Kidney tubule cell (primary cell): ENCODE results near the gene GREB1L.
"Not testable (repeated sequence)": the region's sequence is repeated elsewhere in the genome, so short reads cannot be mapped to it uniquely, and the experiment has no call there.

Experiments used
- DNase-seq: peaks from one replicate; pipeline ENCODE4 v3.0.0-alpha.2; 2018; ENCODE audit warnings: low spot score

Gene GREB1L

DNA sequence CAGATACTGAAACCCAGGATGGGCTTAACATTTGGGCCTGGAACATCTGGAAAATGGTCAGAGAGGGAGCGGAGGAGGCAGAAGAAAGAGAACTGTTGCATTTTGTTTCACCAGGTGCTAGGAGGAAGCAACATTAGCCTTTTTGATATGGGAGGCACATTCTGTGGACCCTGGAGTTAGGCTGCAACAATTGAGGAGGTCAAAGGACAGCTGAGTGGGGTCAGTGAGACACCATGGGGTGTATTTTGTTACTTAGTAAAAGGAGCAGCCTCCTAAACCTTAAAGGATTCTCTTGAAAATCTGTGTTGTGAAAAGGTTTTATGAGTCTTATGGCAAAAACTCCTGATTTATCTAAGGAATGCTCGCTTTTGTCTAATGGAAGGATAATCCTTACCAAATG is 124.9 kb downstream of the GREB1L start:
- no peak for DNase-seq

DNA sequence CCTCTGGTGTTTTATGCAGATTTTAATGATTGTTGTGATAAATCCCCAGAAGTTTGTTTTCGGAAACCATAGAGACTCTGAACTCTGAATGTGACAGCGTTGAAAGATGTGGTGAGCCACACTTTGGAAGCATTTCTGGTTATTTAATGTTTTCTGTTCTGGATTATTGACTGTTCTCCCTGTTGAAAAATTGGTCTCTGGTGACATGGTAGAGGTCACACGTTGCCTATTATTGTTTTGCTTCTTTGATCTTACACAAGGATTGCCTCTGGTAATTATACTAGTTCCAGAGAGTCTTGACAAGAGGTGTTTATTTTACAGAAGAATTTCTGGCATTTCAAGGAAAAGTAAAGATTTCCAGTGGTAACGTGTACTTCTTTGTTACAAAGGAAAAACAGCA is 127.1 kb downstream of the GREB1L start:
- DNase-seq: no peak

DNA sequence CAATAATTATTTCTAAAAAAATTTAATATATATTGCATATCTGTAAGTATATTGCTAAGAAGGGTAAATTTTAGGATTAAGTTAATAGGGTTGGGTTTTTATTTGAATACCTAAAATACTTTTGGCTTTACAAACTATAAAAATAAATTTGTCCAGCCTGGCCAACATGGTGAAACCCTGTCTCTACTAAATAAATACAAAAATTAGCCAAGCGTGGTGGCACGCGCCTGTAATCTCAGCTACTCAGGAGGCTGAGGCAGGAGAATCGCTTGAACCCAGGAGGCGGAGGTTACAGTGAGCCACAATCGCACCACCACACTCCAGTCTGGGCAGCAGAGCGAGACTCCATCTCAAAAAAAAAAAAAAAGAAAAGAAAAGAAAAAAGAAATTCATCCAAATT is 127.6 kb downstream of the GREB1L start:
- not testable (repeated sequence) for DNase-seq

DNA sequence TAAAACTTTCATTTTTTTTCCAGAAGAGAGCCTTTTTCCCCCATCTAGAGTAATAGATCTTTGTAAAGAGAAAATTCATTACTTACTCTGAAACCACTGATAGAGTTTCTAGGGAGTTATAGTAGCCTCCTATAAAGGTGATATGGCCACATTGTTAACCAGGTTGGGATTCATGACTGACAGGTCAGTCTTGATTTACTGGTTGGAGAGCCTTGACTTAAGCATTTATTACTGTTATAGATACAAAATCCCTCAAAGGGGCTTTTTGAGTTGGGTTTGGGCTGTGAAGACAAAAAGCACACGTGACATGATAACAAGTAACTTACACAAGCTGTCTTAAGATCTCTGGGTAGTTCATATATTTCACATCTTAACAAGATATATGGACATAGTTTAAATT is 141.0 kb downstream of the GREB1L start:
- DNase-seq: no peak

DNA sequence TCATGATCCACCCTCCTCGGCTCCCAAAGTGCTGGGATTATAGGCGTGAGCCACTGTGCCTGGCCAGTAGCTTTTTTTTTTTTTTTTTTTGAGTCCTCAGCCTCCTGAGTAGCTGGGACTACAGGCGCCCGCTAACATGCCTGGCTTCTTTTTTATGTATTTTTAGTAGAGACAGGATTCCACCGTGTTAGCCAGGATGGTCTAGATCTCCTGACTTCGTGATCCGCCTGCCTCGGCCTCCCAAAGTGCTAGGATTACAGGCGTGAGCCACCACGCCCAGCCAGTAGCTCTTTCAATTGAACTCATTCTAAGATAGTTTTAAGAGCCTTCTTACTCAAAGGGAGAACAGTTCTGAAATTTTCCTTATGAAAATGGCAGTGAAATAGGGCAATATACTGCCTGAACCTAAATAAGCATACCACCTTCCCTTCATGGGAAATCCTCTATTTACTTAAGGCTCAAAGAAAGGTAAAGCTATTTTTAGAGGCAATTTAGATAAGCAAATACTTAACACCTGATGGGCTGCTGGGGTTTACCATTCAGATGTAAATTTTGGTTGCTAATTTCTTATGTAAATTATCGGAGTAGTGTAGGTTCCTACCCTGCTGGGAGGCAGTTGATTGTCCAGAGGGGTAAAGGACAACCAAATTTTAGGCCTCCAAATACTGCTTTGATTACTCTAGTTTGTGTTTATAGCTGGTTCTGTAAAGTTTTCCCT is 144.7 kb downstream of the GREB1L start:
- no peak for DNase-seq

DNA sequence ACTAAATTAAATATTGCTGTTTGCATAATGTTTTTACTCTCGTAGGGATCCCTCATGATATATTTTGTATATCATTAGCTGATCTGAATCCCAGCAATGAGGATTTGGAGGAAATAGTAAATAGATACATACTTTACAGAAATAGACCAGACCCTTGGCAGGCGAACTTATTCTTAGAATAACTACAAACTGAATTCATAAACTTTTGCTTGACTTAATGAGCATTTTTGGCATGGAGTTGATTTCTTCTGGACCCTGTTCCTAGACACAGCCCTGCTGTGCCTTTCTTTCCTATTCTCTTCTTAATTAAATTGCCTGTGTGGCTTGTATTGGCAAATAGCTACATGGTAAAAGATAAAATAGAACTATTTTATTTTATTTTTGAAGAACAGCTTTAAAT is 145.9 kb downstream of the GREB1L start:
- no peak for DNase-seq

DNA sequence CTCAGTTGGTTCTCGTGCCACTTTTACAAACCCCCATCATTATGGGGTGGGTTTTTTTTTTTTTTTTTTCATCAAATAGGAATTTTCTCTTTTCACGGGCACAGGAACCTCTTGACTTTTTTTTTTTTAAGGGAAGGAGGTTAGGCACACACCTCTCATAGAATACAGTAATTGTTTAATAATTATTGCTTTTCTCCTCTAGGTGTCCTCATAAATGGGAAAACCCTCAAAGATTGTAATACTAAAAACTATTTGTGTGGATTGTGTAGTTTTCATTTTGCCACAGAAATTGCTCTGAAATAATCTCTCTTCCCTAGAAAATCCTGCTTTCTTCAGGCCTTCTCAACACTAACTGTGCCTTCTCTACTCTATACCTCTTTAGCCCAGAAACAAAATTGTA is 147.3 kb downstream of the GREB1L start:
- DNase-seq: no peak

DNA sequence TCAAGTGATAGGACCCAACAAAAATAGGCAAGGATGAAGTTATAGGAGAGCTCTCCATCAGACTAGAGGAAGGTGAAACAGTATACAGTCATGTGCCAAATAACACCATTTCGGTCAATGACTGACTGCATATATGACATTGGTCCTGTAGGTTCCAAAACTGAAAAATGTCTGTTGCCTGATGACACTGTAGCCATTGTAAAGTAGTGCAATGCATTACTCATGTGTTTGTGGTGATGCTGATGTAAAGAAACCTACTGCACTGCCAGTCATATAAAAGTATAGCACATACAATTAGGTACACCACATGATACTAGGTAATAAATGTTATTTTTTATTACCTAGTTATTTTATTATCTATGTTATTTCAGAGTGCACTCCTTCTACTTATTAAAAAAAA is 147.9 kb downstream of the GREB1L start:
- no peak for DNase-seq

DNA sequence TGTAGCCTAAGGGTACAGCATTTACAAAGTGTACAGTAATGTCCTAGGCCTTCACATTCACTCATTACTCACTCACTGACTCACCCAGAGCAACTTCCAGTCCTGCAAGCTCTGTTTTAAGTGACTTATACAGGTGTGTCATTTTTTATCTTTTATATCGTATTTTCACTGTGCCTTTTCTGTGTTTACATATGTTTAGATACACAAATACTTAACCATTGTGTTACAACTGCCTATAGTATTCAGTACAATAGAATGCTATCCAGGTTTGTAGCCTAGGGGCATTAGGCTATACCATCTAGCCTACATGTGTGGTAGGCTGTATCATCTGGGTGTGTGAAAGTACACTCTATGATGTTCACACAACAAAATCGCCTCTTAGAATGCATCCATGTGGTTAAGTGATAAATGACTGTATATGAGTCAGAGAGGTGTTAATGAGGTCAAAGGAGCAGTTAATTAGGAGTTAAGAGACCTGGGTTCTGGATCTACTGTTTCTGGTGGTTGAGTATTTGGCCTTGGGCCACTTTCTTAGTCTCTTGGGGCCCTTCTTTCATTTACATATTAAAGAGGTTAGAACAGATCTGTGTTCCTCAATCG is 149.1 kb downstream of the GREB1L start:
- DNase-seq: peak; percentile 87

DNA sequence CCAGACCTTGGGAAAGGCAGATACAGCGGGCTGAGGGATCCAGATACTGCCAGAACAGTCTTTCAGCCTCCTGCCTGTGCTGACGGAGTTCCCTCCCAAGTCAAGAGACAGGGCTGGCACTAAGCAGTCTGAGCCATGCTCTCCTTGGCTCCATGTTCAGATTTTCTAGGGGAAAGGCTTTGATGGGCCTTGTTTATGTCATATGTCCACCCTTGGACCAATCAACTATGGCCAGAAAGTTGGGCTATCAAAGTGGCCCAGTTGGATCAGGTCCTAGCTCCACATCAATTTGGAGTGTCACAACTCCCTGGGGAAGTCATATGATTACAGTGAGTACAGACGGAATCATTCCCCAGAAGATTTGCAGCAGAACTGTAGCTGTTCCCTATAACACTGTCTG is 152.0 kb downstream of the GREB1L start:
- no peak for DNase-seq

DNA sequence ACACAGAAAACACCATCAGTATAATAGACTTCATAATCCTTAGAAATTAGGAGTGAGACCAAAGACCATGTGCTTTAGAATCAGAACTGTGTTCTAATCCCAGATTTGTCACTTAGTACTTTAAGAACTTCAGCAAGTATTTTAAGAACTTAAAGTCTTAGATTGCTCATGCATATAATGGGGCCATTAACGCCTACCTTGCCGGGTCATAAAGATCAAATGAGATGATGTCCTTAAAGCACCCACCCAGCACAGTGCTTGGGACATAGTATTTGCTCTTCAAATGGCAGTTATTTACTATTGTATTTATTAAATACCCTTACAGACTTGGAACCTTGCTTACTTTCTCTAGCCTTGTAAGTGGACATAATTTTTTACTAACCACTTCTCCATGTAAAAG is 156.1 kb downstream of the GREB1L start:
- no peak for DNase-seq

DNA sequence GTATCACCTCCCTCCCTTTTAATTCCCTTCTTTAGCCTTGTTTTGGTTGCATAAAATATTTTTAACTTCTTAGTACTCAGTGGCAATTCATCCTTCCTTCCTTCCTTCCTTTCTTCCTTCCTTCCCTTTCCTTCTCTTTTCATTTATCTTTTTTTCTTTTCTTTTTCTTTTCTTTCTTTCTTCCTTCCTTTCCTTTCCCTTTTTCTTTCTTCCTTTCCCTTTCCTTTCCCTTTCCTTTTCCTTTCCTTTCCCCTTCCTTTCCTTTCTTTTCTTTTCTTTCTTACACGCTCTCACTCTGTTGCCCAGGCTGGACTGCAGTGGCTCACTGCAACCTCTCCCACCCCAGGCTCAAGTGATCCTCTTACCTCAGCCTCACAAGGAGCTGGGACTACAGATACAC is 160.2 kb downstream of the GREB1L start:
- DNase-seq: no peak

DNA sequence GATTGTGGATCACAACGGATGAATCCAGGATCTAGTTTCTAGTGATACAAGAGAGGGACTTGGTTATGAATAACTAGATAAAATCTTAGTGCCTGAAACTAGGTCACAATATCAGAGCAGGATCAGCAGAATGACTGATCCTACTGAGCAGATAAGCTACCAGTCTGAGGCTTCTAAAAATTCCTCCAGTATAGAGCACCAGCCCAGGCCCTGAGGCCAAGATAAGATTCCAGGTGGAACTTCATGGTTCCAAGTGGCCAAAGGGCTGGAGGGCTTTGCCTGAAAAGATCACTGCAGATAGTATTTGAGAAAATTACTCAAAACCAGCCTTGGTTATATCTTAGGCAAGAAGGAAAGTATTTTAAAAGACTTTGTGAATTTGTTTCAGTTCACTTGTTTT is 162.4 kb downstream of the GREB1L start:
- DNase-seq: no peak

DNA sequence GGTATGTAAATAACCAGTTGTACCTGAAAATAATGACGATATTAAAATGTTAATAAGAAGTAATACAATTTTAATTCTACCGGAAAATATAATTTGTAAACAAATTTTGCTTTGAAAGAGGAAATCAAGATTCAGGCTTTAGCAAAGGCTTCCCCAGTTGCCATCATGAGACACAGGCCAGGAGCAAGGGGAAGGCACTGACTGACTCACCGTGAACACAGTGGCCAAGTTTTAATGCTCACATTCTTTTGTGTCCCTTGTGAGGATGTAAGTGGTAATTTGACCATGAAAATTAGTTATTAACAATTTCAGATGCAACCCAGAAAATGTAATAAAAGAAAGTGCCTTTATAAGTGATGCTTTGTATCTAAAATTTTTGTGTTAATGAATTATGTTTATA is 164.1 kb downstream of the GREB1L start:
- peak; percentile 57 for DNase-seq

DNA sequence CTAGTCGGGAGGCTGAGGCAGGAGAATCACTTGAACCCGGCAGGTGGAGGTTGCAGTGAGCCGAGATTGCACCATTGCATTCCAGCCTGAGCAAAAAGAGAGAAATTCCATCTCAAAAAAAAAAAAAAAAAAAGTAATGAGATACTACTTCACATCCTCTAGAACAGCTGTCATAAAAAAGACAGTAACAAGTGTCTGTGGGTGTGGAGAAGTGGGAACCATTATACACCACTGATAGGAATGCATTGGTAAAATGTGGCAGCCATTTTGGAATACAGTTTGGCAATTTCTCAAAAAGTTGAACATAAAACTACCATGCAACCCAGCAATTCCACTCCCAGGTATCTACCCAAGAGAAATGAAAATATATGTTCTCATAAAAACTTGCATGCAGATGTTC is 166.6 kb downstream of the GREB1L start:
- DNase-seq: no peak

DNA sequence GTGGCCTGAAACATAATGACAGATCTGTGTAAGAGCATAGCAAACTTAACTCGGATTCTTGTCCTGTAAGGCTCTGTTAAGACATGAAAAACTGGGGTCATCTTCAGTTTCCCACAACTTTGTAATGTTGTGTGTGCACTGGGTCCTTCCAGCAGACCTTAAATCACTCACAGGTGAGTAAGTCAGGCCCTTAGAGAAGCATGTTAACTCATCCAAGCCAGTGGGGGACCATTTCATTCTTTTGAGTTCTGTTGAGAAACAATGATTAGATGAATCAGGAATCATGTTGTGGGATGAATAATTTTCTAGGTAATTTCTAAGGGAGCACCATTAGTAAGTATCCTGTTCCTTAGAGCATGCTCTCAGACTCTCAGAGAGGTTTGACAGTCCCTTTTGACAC is 191.4 kb downstream of the GREB1L start:
- peak; percentile 85 for DNase-seq

DNA sequence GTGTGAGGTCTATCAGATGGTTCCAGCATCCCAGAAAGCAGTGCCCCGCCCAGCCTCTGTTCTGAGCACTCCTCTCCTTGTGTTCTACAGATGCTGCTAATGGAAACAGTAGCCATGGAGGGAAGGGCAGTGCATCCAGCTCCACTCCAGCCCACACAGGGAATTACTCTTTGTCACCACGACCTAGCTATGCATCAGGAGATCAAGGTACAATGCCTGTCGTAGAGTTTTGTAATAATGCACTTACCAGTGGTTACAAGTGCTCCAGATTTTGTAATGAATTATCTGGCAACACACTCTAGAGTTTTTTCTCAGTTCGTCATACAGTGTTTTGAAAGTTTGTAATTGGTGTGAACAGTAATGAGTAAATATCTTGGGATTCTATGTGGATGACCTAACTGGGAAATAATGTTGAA is 197.4 kb downstream of the GREB1L start:
- DNase-seq: peak; percentile 98

DNA sequence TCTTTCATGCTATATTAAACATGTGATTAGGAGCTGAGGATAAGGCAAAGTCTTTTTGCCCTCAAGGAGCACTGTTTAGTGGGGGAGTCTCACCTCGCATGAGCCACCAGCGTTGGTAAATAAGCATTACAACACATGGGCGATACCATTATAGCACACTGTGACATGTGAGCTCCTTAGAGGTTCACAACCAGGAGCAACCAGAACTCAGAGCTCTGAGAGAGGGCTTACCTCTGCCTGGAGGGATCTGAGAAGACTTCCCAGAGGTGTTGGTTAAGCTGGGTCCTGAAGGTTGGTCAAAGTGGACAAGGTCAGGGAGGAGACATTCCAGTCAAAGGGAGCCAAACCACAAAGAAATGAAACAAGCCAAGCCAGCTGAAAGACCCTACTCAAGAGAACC is 199.6 kb downstream of the GREB1L start:
- DNase-seq: no peak

DNA sequence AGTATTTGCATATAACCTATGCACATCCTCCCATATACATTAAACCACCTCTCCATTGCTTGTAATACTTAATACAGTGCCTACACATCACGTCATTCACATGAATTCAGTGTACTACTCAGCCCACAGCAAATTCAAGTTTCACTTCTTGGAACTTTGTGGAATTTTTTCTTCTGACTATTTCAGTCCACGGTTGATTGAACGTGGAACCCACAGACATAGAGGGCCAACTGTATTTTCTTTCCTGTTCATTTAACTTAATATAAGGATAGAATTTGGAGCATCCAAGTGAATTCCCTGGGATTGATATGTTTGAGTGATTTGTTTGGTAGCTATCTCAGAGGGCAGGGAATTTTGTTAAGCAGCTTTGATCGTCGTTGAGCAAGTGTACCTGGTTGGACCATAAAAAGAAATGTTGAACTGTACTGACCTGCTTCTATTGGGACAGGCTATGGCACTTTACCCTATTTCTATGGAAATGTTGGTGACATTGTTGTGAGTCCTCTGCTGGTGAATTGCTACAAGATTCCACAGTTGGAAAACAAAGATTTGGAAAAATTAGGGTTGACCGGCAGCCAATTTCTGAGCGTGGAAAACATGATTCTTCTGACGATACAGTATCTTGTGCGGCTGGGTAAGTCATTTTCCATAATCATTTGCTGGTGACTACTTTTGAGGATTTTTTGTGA is 201.9 kb downstream of the GREB1L start:
- peak; percentile 70 for DNase-seq

DNA sequence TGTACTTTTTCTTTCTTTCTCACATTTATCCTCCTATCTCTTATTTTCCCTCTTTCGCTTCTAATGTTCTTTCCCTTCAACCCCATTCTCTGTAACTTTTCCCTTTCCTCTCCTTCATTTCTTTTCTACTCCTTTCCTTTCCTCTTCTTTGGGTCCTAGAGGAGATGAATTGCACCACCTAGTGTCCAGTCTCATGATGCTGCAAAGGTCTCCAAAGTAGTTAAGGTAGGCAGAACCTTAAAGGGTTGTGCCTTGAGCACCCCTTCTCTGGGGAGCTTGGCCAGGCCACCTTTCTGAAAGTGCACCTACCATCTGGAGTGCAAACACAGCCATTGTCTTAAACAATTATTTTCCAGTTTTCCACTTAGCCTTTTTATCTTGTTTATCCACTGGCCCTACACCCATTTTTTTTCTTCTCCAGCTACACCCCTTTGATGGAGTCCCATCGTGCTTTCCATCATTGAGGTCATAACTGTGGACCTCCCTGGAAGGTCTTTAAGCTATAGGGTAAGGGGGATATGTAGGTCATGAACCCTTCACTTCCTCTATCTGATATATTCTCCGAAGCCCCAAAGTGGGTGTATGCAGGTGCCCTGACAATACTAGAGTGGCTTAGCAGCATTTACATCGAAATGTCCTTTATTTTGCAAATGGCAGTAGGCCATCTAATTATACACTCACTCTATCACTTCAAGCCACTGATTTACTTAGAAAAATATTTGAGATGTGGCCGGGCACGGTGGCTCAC is 202.6 kb downstream of the GREB1L start:
- peak; percentile 68 for DNase-seq

DNA sequence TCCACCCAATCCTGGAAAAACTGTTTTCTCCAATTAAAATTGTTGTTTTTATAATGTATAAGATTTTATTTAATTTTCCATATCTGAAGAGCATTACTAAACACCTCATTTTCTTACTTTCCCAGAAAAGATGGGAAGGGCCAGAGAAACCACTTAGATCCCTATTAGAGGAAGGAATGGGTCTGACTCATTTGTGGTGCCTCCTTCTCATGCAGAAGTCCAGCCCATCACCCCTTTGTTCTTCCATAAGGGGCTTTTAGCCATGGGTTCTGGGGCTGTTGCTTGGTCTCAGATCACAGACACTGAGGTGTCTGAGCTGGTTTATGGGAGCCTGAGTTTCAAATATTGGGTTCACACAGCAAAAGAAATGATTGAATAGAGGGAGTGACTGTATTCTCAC is 206.3 kb downstream of the GREB1L start:
- DNase-seq: no peak

DNA sequence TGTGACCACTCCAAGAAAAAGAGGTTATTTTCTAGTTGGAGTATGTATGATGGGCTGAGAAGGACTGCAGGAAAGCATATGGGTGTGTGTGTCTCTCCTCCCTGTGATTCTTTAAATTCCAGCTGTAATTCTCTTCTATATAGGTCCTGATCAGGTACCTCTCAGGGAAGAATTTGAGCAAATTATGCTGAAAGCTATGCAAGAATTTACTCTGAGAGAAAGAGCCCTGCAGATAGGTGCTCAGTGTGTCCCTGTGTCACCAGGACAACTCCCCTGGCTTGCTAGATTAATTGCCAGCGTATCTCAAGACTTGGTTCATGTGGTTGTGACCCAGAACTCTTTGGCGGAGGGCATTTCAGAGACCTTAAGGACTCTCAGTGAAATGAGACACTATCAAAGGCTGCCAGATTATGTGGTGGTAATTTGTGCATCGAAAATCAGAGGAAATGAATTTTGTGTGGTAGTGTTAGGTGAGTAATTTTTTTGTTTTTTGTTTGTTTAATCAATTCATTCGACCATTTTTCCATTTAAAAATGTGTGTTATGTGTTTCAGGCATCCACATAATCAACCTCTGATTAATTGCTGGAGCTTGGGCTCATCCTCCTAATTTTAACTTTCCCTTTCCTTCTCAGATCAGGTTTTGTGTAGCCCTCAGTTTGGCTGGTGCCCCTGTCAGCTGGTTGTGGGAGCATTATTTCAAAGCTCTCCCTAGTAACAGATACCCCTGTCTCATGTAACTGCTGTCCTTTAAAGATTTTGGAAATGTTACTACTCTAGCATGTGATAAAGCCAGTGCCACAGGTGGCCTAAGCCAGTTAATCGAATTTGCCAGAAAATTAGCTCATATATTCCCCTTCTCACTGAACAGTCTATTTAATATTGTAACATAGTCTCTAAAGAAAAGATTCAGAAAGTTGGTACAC is 207.6 kb downstream of the GREB1L start:
- DNase-seq: no peak
